ENCODE measurements around the gene PSORS1C1.

The PSORS1C1 gene

DNA sequence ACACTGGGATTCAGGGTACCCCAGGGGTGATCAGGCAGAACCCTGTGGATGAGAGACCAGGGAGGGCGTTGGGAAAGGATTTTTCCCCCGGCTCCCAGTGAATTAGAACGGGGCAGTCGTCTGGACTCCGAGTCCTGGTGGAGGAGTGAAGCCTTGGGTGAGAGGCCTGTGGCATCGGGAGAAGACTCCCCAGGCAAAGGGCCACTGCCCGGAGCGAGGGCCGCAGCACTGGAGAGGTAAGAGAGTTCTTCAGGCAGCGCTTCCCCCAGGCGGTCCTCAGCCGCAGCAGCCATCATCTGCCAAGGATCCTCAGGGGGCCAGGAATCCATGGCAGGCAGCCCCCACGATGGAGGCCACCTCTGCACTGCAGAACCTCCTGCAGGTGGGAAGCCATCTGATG is 2.9 kb upstream of the PSORS1C1 start:
- Histone ChIP-seq H3K4me3 (ENCODE audit: low read depth in 1 of 2, low read length in 1 of 2) (no peak overlapping the region), H3K27ac (no peak overlapping the region), H3K36me3 (no peaks in the 10 kb centered on the region), H3K4me1 (ENCODE audit: control insufficient read depth in 1 of 2, insufficient read depth in 1 of 2, low read depth in 1 of 2, low read length in 1 of 2) (no peaks in the 10 kb centered on the region), H3K27me3 (peaks cover 35% of the 10 kb centered on the region), H3K9me3 (no peaks in the 10 kb centered on the region)
- TF ChIP-seq, protein P1, sequence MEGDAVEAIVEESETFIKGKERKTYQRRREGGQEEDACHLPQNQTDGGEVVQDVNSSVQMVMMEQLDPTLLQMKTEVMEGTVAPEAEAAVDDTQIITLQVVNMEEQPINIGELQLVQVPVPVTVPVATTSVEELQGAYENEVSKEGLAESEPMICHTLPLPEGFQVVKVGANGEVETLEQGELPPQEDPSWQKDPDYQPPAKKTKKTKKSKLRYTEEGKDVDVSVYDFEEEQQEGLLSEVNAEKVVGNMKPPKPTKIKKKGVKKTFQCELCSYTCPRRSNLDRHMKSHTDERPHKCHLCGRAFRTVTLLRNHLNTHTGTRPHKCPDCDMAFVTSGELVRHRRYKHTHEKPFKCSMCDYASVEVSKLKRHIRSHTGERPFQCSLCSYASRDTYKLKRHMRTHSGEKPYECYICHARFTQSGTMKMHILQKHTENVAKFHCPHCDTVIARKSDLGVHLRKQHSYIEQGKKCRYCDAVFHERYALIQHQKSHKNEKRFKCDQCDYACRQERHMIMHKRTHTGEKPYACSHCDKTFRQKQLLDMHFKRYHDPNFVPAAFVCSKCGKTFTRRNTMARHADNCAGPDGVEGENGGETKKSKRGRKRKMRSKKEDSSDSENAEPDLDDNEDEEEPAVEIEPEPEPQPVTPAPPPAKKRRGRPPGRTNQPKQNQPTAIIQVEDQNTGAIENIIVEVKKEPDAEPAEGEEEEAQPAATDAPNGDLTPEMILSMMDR (IDR thresholded peaks at IDR 0.05) = no peak

DNA sequence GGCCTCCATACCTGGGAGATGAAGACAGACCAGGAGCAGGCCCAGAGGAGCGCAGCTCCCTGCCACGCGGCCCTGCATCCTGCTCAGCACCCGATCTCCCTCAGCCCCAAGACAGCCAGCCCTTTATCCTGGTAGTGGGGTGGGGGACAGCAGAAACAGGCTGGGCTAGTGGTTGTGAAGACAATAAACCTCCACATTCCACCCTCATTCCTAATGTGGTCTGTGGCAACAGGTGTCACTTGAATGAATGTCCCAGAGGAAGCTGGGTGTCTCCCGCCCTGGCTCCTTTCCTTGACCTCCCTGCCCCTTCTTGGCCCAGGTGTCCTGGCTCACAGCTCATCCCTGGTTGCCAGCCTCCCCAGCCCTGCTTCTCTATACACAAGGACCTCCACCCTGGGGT is 2.1 kb upstream of the PSORS1C1 start, which contains the start of gene C6orf15:
Gene C6orf15, minus strand, starts transcription at position 98 of the 400 bp plus-strand sequence. Its CDS starts 20 bp downstream, at position 78.
- Histone ChIP-seq H3K4me1 (ENCODE audit: control insufficient read depth in 1 of 2, insufficient read depth in 1 of 2, low read depth in 1 of 2, low read length in 1 of 2) (no peaks in the 10 kb centered on the region), H3K36me3 (no peaks in the 10 kb centered on the region), H3K9me3 (no peaks in the 10 kb centered on the region), H3K4me3 (ENCODE audit: low read depth in 1 of 2, low read length in 1 of 2) (no peak within 1 kb of the TSS), H3K27me3 (peaks cover 39% of the 10 kb centered on the region), H3K27ac (no peak within 1 kb of the TSS)
- TF ChIP-seq, protein P1 (IDR thresholded peaks at IDR 0.05) = no peak

DNA sequence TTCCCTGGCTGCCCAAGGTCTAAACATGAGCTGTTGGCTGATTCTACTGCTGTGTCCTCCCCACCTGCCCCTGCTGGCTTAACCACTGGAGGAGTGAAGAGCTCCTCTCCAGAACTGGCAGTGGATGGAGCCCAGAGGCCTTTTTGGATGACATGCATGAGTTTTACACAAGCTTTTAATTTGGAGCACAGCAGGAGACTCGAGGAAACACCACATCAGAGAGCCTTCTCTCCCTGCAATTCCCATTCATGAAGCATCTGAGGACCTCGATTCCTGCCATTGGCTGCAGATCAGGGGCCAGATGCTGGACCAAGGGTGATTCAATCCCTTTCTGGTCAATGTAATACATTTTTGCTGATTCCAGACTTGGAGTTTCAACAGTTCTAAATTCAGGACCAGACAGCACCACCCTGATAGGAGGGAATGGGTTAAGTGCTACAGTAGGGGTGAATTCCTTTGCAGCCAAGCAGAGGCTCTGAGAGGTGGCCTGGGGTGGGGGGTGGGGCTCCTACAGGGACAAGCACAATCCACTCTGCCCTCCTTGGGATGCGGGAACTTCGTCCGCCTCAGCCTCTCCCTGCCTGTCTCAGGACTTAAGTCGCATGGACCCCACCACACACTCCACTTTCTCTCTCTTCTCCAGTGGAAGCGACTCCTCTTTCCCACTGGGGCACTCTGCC is 599 bp upstream of the PSORS1C1 start:
- no peak overlapping the region for H3K4me3 ChIP-seq (ENCODE audit: low read depth in 1 of 2, low read length in 1 of 2)
- TF ChIP-seq, protein P1 (IDR thresholded peaks at IDR 0.05) = no peak
- no peaks in the 10 kb centered on the region for H3K4me1 ChIP-seq (ENCODE audit: control insufficient read depth in 1 of 2, insufficient read depth in 1 of 2, low read depth in 1 of 2, low read length in 1 of 2)
- peaks cover 40% of the 10 kb centered on the region for H3K27me3 ChIP-seq
- no peaks in the 10 kb centered on the region for H3K36me3 ChIP-seq
- H3K9me3 ChIP-seq = no peaks in the 10 kb centered on the region
- no peak overlapping the region for H3K27ac ChIP-seq

DNA sequence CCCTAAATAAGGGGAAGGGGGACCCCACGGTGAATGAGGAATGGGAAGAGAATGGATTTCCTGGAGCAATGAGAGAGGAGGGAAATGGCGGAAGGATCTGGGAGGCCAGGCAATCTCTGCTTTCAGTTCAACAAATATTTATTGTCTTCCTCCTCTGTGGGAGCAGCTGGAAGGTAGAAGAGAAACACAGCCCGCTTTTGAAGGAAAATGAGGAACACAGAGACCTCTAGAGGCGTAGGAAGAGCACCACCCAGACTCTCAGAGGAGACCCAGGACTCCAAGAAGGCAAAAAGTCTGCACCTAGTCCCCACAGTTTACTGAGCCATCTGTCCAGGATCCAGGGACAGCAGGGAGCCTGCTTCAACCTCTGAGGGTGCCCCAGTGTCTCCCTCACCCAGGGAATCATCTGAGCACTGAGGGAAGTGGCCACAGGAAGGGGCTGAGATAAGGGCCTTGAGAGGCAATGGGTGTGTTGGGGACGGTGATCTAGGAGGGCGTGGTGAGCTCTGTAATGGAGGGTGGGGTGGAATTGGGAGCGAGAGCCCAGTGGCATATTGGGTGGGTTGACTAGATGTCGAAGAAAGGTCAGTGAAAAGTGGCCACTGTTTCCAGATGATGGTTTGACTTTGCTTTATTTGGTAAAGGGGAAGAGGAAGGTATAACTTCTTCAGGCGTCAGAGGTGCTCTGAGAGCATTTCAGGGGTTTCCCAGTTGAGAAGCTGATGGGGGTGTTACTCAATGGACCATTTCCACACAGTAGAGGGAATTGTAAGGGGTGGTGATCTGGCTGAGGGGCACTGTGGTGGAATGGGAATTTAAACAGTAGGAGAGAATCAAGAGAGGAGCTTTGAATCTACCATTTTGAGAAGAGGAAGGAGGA is 610 bp downstream of the PSORS1C1 start:
- TF ChIP-seq, protein P1 (IDR thresholded peaks at IDR 0.05) = no peak
- H3K4me3 ChIP-seq (ENCODE audit: low read depth in 1 of 2, low read length in 1 of 2) = no peak overlapping the region
- no peaks in the 10 kb centered on the region for H3K4me1 ChIP-seq (ENCODE audit: control insufficient read depth in 1 of 2, insufficient read depth in 1 of 2, low read depth in 1 of 2, low read length in 1 of 2)
- no peak overlapping the region for H3K27ac ChIP-seq
- H3K27me3 ChIP-seq = peaks cover 42% of the 10 kb centered on the region
- H3K9me3 ChIP-seq = no peaks in the 10 kb centered on the region
- H3K36me3 ChIP-seq = no peaks in the 10 kb centered on the region

DNA sequence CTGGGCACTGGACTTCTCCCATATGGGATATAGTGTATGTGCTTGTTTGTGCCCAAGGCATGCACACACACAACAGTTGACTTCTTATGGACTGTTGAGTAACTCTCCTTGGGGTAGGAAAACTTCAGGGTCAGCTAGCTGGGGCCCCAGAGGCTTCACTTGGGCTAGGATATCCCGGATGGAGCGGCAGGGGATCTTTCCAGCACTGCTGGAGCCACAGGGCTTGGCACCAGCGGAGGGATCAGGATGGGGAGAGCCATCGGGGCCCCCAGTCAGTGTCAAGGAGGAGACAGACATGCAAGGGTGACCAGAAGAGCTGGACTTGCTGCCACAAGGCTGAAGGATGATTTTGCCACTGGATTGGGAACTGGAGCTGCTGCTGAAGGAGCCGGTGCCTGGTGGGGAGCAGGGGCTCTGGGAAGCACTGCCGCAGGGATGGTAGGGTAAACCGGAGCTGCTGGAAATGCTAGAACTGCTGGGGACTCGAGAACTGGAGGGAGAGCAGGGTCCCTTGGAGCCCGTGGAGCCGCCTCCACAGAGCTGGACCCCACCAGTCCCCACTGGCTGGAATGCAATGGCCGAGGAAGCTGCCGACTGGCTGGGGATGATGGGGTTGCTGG is 1.5 kb downstream of the PSORS1C1 start:
- Histone ChIP-seq H3K9me3 (no peaks in the 10 kb centered on the region), H3K4me1 (ENCODE audit: control insufficient read depth in 1 of 2, insufficient read depth in 1 of 2, low read depth in 1 of 2, low read length in 1 of 2) (no peaks in the 10 kb centered on the region), H3K27ac (no peak overlapping the region), H3K4me3 (ENCODE audit: low read depth in 1 of 2, low read length in 1 of 2) (no peak overlapping the region), H3K27me3 (peaks cover 39% of the 10 kb centered on the region), H3K36me3 (no peaks in the 10 kb centered on the region)
- TF ChIP-seq, protein P1 (IDR thresholded peaks at IDR 0.05) = no peak
